ENCODE results near the gene FHIT.

DNA sequence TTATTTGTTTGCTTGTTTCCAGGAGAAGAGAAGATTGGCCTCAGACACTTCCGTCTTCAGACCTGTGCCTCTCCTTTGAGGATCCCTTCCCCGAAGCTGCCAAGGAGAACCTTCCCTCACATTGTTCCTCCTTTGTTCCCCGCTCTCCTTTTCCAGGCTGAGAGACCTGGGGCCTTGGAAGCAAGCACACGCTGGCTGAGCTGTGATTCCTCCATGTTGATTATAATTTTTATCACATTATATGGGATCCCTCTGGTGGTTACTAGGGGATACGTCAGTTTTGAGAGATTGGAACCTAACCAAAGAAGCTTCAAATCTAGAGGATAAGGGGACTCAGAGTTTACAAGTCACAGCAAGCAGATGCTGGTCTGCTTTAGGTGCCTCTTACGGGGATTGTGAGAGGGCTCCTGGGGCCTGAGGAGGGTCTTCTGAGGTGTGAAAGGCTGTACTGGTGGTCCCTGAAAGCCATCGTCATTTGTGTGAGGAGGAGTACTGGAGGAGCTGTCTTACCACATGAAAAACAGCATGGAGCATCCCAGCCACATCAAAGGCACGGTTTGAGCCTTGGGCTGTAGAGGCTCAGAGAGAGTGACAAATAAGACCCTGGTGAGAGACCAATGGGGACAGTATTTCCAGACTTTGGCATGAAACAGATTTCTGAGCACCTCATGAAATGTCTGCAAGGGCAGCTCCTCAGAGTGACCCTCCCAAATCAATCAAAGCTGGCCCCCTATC lies 1441.4 kb downstream of the FHIT start:
- no peak for TF ChIP-seq TAF1 (IDR thresholded peaks at IDR 0.05; ENCODE audit: borderline replicate concordance, low read depth, low read length)
- TF ChIP-seq, protein P1, sequence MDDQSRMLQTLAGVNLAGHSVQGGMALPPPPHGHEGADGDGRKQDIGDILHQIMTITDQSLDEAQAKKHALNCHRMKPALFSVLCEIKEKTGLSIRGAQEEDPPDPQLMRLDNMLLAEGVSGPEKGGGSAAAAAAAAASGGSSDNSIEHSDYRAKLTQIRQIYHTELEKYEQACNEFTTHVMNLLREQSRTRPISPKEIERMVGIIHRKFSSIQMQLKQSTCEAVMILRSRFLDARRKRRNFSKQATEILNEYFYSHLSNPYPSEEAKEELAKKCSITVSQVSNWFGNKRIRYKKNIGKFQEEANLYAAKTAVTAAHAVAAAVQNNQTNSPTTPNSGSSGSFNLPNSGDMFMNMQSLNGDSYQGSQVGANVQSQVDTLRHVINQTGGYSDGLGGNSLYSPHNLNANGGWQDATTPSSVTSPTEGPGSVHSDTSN (IDR thresholded peaks at IDR 0.05), result no peak
- no peak for TF ChIP-seq RFX5 (IDR thresholded peaks at IDR 0.05; ENCODE audit: low read length)
- TF ChIP-seq, protein P2, sequence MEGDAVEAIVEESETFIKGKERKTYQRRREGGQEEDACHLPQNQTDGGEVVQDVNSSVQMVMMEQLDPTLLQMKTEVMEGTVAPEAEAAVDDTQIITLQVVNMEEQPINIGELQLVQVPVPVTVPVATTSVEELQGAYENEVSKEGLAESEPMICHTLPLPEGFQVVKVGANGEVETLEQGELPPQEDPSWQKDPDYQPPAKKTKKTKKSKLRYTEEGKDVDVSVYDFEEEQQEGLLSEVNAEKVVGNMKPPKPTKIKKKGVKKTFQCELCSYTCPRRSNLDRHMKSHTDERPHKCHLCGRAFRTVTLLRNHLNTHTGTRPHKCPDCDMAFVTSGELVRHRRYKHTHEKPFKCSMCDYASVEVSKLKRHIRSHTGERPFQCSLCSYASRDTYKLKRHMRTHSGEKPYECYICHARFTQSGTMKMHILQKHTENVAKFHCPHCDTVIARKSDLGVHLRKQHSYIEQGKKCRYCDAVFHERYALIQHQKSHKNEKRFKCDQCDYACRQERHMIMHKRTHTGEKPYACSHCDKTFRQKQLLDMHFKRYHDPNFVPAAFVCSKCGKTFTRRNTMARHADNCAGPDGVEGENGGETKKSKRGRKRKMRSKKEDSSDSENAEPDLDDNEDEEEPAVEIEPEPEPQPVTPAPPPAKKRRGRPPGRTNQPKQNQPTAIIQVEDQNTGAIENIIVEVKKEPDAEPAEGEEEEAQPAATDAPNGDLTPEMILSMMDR (IDR thresholded peaks at IDR 0.05), result peak; percentile 51
- TF ChIP-seq FOXM1 (IDR thresholded peaks at IDR 0.05; ENCODE audit: low read depth), result no peak
- no peak for TF ChIP-seq YY1 (IDR thresholded peaks at IDR 0.05; ENCODE audit: low read depth)
- TF ChIP-seq, protein P3, sequence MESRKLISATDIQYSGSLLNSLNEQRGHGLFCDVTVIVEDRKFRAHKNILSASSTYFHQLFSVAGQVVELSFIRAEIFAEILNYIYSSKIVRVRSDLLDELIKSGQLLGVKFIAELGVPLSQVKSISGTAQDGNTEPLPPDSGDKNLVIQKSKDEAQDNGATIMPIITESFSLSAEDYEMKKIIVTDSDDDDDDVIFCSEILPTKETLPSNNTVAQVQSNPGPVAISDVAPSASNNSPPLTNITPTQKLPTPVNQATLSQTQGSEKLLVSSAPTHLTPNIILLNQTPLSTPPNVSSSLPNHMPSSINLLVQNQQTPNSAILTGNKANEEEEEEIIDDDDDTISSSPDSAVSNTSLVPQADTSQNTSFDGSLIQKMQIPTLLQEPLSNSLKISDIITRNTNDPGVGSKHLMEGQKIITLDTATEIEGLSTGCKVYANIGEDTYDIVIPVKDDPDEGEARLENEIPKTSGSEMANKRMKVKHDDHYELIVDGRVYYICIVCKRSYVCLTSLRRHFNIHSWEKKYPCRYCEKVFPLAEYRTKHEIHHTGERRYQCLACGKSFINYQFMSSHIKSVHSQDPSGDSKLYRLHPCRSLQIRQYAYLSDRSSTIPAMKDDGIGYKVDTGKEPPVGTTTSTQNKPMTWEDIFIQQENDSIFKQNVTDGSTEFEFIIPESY (IDR thresholded peaks at IDR 0.05; ENCODE audit: borderline replicate concordance, low read depth), result no peak
